Bronchial epithelial cell (primary cell): ENCODE measurements around the gene CRACDL. TPM values are rescaled to one million over a fixed set of nuclear protein-coding genes. Genes with fewer than 3 reads are reported as not detected.

Source experiments
- DNase-seq: peaks from one replicate; pipeline ENCODE4 v3.0.0-alpha.2; 2010; ENCODE audit warnings: low read depth
- FAIRE-seq: peaks from 2 replicates; lab custom pipeline; 2011; peaks lifted over from hg19 to GRCh38; lab: Jason Lieb, UNC
- H3K27me3 ChIP-seq: 2 replicates; pipeline ENCODE4 v1.5.1; 2011; ENCODE audit warnings: low read length; ENCODE audit not compliant: control insufficient read depth, insufficient read depth
- H3K36me3 ChIP-seq: 2 replicates; pipeline ENCODE4 v1.5.1; 2011; ENCODE audit warnings: low read length; ENCODE audit not compliant: control insufficient read depth, insufficient read depth
- H3K4me3 ChIP-seq: 2 replicates; pipeline ENCODE4 v1.5.1; 2011; ENCODE audit warnings: mild to moderate bottlenecking, low read depth, low read length, control low read depth
- total RNA-seq: library from RNA; depleted of rRNA; stranded (reverse); fragments of >200 nt; gene quantifications from 2 replicates; pipeline ENCODE4 v1.2.1, GENCODE V29; 2014
- TF ChIP-seq, protein P1 (sequence below): IDR thresholded peaks from 2 replicates; pipeline ENCODE4 v1.5.1; 2011; ENCODE audit warnings: mild to moderate bottlenecking, moderate library complexity, low read length, control low read depth, inconsistent platforms; ENCODE audit not compliant: insufficient read depth, severe bottlenecking

The CRACDL gene
- total RNA-seq, 1 donor from 2014 or later = 0.26 TPM

- H3K27me3 ChIP-seq = no peaks in the 10 kb centered on the region
- TF ChIP-seq, protein P1, sequence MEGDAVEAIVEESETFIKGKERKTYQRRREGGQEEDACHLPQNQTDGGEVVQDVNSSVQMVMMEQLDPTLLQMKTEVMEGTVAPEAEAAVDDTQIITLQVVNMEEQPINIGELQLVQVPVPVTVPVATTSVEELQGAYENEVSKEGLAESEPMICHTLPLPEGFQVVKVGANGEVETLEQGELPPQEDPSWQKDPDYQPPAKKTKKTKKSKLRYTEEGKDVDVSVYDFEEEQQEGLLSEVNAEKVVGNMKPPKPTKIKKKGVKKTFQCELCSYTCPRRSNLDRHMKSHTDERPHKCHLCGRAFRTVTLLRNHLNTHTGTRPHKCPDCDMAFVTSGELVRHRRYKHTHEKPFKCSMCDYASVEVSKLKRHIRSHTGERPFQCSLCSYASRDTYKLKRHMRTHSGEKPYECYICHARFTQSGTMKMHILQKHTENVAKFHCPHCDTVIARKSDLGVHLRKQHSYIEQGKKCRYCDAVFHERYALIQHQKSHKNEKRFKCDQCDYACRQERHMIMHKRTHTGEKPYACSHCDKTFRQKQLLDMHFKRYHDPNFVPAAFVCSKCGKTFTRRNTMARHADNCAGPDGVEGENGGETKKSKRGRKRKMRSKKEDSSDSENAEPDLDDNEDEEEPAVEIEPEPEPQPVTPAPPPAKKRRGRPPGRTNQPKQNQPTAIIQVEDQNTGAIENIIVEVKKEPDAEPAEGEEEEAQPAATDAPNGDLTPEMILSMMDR = no peak
- no peak overlapping the region for H3K4me3 ChIP-seq
These were observed 6.1 kb downstream of the CRACDL start for GRCh38 chr2:98929920-98930319.

DNA sequence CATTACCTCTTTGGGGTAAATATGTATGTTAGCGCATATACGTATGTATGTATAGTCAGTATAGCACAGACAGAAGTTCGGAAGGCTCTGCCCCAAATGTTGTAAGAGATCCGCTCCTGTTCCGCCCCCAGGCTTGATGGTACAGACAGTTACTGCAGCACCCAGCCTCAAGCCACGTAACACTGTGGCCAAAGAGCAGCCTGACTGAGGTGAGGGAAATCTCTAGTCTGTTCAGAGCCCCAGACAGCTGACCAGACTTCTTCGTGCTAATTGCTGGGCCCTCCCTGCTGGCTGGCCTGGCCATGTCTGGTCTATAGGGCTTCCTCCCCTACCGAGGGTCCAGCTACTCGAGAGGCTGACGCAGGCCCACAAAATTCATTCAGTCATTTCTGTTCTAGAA, 7.8 kb downstream of the CRACDL start:
- TF ChIP-seq, protein P1 = no peak
- no peak for FAIRE-seq
- no peaks in the 10 kb centered on the region for H3K36me3 ChIP-seq

More at GRCh38 chr2:98929920-98930319, 6.1 kb downstream of the CRACDL start:
- no peak for FAIRE-seq
- no peak for DNase-seq
- no peaks in the 10 kb centered on the region for H3K36me3 ChIP-seq

GRCh38 chr2:98927027-98927426, 9.0 kb downstream of the CRACDL start:
- no peak for FAIRE-seq
- no peaks in the 10 kb centered on the region for H3K36me3 ChIP-seq
- no peak for DNase-seq
- H3K4me3 ChIP-seq = no peak overlapping the region
- no peaks in the 10 kb centered on the region for H3K27me3 ChIP-seq
- TF ChIP-seq, protein P1 = no peak

More for the DNA sequence above, 7.8 kb downstream of the CRACDL start:
- Histone ChIP-seq H3K27me3 (no peaks in the 10 kb centered on the region), H3K4me3 (no peak overlapping the region)
- no peak for DNase-seq

GRCh38 chr2:98926601-98927000, 9.4 kb downstream of the CRACDL start:
- H3K36me3 ChIP-seq = no peaks in the 10 kb centered on the region
- TF ChIP-seq, protein P1 = no peak
- no peaks in the 10 kb centered on the region for H3K27me3 ChIP-seq
- FAIRE-seq (no peak), DNase-seq (peak; percentile 17)
- H3K4me3 ChIP-seq = no peak overlapping the region

- no peak for FAIRE-seq
- Histone ChIP-seq H3K27me3 (no peaks in the 10 kb centered on the region), H3K36me3 (no peaks in the 10 kb centered on the region), H3K4me3 (no peak overlapping the region)
- TF ChIP-seq, protein P1 = no peak
- no peak for DNase-seq
These were observed 11.1 kb downstream of the CRACDL start for GRCh38 chr2:98924910-98925309.
